NT2/D1 (cell line): ENCODE results near the gene DCLRE1A.

Experiments
- DNase-seq: peaks from one replicate; pipeline ENCODE4 v3.0.0-alpha.2; 2011; ENCODE audit warnings: low read depth, low spot score
- H3K27me3 ChIP-seq: 2 replicates; pipeline ENCODE4 v1.6.0; 2011; ENCODE audit warnings: mild to moderate bottlenecking; ENCODE audit not compliant: insufficient read length, insufficient read depth
- H3K36me3 ChIP-seq: 2 replicates; pipeline ENCODE4 v1.6.1; 2011; ENCODE audit warnings: mild to moderate bottlenecking, low read length, mixed read lengths; ENCODE audit not compliant: insufficient read depth, insufficient read length
- H3K4me1 ChIP-seq: 2 replicates; pipeline ENCODE4 v1.5.1; 2011; ENCODE audit not compliant: insufficient read depth, insufficient read length
- H3K4me3 ChIP-seq: 2 replicates; pipeline ENCODE4 v1.5.1; 2011; ENCODE audit warnings: low read depth; ENCODE audit not compliant: insufficient read length
- H3K9ac ChIP-seq: 2 replicates; pipeline ENCODE4 v1.6.0; 2011; ENCODE audit warnings: low read depth; ENCODE audit not compliant: insufficient read length
- H3K9me3 ChIP-seq: 2 replicates; pipeline ENCODE4 v1.5.1; 2011; ENCODE audit warnings: mild to moderate bottlenecking, low read length; ENCODE audit not compliant: insufficient read depth
- SUZ12 ChIP-seq: IDR thresholded peaks from 2 replicates; pipeline ENCODE4 v1.6.1; 2011; ENCODE audit not compliant: insufficient read length, insufficient read depth; ENCODE audit errors: extremely low read depth
- YY1 ChIP-seq: IDR thresholded peaks from 2 replicates; pipeline ENCODE4 v1.6.1; 2011; ENCODE audit not compliant: insufficient read length, insufficient read depth
- ZNF274 ChIP-seq: IDR thresholded peaks from 2 replicates; pipeline ENCODE4 v1.6.1; 2011; ENCODE audit warnings: mild to moderate bottlenecking, low read depth, low read length

DCLRE1A gene

DNA sequence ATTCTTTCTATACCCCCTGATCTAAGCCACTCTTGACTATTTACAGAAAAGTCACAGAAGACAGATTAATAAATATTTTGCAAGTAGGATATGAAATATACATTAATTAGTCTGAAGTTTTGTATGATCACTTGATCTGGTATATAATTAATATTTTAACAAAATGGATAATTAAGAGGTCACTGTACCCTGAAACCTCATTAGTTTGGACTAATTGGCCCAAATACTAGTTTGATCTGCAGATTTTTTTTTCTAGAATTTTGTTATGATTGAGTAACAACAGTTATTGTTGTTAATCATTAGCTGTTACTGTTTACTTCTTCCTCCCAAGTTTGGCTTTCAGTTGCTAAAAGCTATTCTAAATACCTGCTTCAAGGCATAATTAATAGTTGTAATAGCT lies 3.3 kb upstream of the DCLRE1A start:
- H3K4me1 ChIP-seq: no peaks in the 10 kb centered on the region
- H3K4me3 ChIP-seq: no peak overlapping the region
- no peaks in the 10 kb centered on the region for H3K9me3 ChIP-seq
- TF ChIP-seq YY1 (no peak), ZNF274 (no peak), SUZ12 (no peak)
- DNase-seq: no peak
- peaks cover 33% of the 10 kb centered on the region for H3K36me3 ChIP-seq
- no peaks in the 10 kb centered on the region for H3K27me3 ChIP-seq
- H3K9ac ChIP-seq: no peak overlapping the region

DNA sequence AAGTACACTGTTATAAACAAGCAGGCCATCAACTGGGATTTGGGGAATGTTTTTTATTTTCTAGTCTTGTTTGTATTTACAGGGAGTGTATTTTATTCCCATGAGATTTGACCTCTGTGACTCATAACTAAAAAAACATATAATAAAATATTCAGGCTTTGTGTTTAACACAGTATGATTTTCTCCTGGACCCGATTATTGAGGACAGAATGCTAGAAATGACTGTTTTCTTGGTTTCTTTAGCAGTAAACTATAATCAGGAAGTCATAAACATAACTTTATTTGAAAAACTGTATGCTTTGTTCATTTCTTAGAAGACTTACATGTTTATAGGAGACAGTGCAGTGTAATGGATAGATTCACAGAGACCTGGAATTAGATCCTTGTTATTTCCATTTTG lies 2.7 kb upstream of the DCLRE1A start:
- peak overlapping the region; percentile 42 for H3K9ac ChIP-seq
- no peak overlapping the region for H3K4me3 ChIP-seq
- no peak for DNase-seq

DNA sequence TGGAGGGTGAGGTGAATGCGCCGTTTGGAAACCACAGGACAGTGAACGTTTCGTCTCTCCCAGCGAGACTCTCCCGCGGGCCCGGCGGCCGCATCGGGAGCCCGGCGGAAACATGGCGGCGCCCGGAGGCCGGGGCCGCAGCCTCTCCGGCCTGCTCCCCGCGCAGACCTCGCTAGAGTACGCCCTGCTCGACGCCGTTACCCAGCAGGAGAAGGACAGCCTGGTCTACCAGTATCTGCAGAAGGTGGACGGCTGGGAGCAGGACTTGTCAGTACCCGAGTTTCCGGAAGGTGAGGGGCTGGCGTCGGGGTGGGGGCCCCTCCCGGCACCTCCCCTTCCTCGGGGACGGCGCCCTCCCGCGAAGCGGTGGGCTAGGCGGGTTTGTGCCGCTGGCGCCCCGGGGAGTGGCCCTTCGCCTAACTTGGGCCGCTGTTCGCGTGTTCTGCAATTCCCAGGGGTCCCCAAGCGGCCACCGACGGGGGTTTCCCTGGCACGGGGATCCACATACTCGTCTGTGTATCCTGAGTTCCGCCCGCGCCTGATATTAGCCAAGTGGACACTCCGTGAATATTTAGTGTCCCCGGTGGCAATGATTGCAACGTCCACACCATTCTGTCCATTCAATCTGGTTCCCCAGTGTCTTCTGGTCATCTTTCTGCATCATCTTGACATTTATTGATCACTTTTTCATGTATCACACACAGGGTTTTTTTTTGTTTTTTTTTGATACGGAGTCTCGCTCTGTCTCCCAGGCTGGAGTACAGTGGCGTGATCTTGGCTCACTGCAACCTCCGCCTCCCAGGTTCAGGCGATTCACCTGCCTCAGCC lies 1.1 kb upstream of the DCLRE1A start:
- TF ChIP-seq YY1 (peak; percentile 45), ZNF274 (no peak)
- Histone ChIP-seq H3K9me3 (no peaks in the 10 kb centered on the region), H3K36me3 (peaks cover 20% of the 10 kb centered on the region), H3K4me1 (no peaks in the 10 kb centered on the region), H3K27me3 (no peaks in the 10 kb centered on the region), H3K9ac (peak overlapping the region; percentile 90), H3K4me3 (peak overlapping the region; percentile 80)
- DNase-seq: peak; percentile 8

More for the DNA sequence above, 2.7 kb upstream of the DCLRE1A start:
- TF ChIP-seq YY1: no peak
- no peak for TF ChIP-seq SUZ12
- TF ChIP-seq ZNF274: no peak
- peaks cover 32% of the 10 kb centered on the region for H3K36me3 ChIP-seq
- H3K9me3 ChIP-seq: no peaks in the 10 kb centered on the region
- H3K4me1 ChIP-seq: no peaks in the 10 kb centered on the region
- H3K27me3 ChIP-seq: no peaks in the 10 kb centered on the region

- no peak for DNase-seq
- Histone ChIP-seq H3K9ac (peak overlapping the region; percentile 81), H3K9me3 (no peaks in the 10 kb centered on the region), H3K36me3 (peaks cover 13% of the 10 kb centered on the region), H3K4me1 (no peaks in the 10 kb centered on the region), H3K4me3 (peak overlapping the region; percentile 80), H3K27me3 (no peaks in the 10 kb centered on the region)
- TF ChIP-seq YY1 (no peak), ZNF274 (no peak), SUZ12 (no peak)
Measured at GRCh38 chr10:113853578-113854012, 287 bp downstream of the DCLRE1A start.

DNA sequence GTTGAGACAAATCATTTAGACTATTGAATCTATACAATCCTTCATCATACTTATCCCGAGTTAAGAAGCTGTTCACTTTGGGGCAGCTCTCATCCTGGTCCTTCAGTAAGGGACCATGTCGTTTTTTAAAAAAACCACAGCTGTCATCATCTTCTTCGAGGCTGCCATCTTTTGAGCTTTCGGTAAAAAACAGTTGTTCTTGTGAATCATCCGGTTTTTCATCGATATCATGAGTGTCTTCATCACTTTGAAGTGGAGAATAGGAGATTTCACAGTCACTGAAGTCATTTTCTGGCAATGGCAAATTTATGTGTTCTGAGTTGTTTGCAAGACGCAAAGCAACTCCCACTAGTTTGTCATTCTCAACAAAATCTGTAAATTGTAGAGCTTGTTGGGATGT lies 3.9 kb downstream of the DCLRE1A start:
- Histone ChIP-seq H3K36me3 (peaks cover 23% of the 10 kb centered on the region), H3K9ac (no peak overlapping the region), H3K4me3 (no peak overlapping the region), H3K4me1 (no peaks in the 10 kb centered on the region), H3K9me3 (no peaks in the 10 kb centered on the region), H3K27me3 (no peaks in the 10 kb centered on the region)
- TF ChIP-seq YY1 (no peak), ZNF274 (no peak), SUZ12 (no peak)
- DNase-seq: no peak

DNA sequence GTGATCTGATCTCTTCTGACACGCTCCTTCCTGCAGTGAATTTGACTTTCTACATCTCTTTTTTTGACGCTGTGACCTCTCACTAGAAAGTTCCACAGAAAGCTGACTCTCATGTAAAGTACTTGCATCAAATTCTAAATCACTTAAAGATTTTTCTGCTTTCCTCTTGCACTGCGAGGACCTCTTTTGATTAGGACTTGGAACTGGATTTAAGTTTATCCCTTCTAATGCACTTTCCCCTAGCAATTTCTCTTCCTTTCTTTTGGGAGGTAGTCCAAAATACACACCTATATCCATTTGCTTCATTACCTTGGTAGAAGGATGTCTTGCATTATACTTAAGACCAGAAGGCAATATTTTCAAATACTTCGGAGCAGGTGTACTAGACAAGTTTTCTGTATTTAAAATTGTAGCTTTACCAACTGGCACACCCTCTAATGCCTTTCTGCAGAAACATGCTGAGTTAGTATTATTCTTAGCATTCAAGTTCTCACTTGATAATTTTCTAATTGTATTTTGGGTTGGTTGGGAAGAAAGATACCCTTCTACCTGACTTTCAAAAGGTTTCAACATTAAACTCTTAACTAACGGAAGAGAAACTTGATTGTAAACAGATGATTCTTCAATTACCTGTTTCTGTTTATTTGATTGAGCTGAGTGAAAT lies 4.6 kb downstream of the DCLRE1A start:
- H3K36me3 ChIP-seq: peaks cover 23% of the 10 kb centered on the region
- H3K9ac ChIP-seq: no peak overlapping the region
- no peak for DNase-seq
- no peaks in the 10 kb centered on the region for H3K4me1 ChIP-seq
- H3K4me3 ChIP-seq: no peak overlapping the region
- H3K27me3 ChIP-seq: no peaks in the 10 kb centered on the region
- H3K9me3 ChIP-seq: no peaks in the 10 kb centered on the region
- TF ChIP-seq YY1 (no peak), ZNF274 (no peak)

DNA sequence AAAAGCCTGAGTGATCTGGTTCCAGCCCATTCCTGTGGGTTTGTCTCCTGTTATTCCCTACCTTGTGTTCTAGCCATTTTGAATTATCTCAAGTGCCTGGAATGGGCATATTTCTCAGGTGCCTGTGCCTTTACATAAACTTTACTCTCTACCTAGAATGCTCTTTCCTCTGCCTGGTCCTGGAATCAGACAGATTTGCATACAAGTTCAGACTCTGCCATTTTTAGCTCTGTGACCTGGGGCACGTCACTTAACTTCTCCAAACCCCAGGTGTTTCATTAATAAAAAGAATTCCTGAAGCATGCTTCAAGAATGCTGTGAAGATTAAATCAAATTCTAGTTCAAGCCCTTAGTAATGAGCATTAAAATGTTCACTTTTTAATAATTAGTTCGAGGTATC lies 7.8 kb downstream of the DCLRE1A start:
- Histone ChIP-seq H3K9me3 (no peaks in the 10 kb centered on the region), H3K36me3 (peaks cover 31% of the 10 kb centered on the region), H3K4me1 (no peaks in the 10 kb centered on the region), H3K9ac (no peak overlapping the region), H3K4me3 (no peak overlapping the region), H3K27me3 (no peaks in the 10 kb centered on the region)
- TF ChIP-seq YY1 (no peak), SUZ12 (no peak), ZNF274 (no peak)
- DNase-seq: no peak
